Epithelial cell of esophagus (primary cell): Measurements from ENCODE around the gene PRKD3.
A peak's percentile ranks its signal among the peaks of the same experiment; 100 is the strongest.

Source experiments
- DNase-seq: peaks from one replicate; pipeline ENCODE4 v3.0.0; 2010; ENCODE audit warnings: low read depth
- H3K4me3 ChIP-seq: 2 replicates; pipeline ENCODE4 v1.5.1; 2011; ENCODE audit warnings: mild to moderate bottlenecking, low read length, control low read depth
- TF ChIP-seq, protein P1 (sequence below): IDR thresholded peaks from 2 replicates; pipeline ENCODE4 v1.5.1; 2011; ENCODE audit warnings: low read depth, mild to moderate bottlenecking, low read length, control low read depth, inconsistent platforms; ENCODE audit not compliant: insufficient read depth; ENCODE audit errors: missing control alignments

PRKD3 gene

DNA sequence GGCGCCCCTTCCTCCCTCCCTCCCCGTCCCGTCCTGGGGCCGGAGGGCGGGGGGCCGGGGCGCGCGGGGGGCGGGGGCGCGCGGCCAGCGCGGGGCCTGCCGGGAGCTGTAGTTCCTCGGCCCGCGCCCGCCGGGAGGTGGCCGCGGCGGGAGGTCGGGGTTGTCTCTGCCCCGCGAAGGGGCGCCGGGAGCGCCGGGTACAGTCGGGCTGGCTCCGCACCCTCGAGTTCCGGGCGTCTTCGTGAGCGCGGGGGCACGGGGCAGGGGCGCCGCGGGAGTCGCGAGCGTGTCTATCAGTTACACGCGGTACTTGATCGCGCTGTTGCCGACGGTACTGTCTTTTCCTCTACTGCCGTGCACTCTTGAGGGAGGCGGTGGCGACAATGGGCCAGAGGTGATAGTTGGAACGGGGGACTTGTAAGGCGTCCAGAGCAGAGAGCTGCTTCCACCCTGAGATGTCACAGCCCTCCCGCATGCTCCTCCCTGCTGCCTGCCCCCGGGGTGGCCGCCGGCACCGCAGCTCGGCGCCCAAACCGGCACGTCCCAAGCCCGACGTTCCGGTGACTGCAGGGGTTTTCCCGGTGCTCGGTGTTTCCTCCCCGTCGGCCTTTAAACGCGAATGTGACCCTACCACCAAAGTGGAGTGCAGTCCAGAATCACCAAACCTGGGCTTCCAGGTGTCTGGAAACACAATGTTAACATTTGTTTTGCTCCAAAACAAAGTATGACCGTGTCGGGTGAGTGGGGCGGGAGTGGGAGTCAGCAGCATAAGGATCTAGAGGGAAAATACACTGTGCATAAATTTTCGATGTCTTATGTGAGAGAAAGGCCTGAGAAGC, at the start of gene PRKD3:
Gene PRKD3 (minus strand): TSS at position 48 of the 839 bp plus-strand sequence. CDS start 8,309 bp downstream, outside the sequence.
- peak; percentile 46 for DNase-seq
- H3K4me3 ChIP-seq: peak within 1 kb of the TSS; percentile 83
- TF ChIP-seq, protein P1, sequence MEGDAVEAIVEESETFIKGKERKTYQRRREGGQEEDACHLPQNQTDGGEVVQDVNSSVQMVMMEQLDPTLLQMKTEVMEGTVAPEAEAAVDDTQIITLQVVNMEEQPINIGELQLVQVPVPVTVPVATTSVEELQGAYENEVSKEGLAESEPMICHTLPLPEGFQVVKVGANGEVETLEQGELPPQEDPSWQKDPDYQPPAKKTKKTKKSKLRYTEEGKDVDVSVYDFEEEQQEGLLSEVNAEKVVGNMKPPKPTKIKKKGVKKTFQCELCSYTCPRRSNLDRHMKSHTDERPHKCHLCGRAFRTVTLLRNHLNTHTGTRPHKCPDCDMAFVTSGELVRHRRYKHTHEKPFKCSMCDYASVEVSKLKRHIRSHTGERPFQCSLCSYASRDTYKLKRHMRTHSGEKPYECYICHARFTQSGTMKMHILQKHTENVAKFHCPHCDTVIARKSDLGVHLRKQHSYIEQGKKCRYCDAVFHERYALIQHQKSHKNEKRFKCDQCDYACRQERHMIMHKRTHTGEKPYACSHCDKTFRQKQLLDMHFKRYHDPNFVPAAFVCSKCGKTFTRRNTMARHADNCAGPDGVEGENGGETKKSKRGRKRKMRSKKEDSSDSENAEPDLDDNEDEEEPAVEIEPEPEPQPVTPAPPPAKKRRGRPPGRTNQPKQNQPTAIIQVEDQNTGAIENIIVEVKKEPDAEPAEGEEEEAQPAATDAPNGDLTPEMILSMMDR: no peak

DNA sequence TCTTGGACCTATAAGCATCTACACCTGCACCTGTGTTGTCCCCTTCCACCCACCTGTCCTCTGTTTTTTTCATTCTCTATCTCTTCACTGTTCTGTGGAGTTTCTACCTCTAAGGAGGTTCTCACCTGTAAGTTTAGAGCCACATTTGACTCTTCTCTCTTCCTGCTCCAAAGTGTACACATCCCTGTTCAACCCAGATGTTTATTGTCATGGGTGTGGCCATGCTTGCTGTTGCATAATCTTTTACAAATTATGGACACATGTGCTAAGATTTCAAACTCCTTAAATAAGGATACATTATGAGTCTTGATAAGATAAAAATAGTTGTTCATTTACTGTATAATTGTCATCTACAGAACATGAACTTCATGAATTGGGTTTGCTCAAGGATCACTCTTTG, 47.4 kb upstream of the PRKD3 start:
- TF ChIP-seq, protein P1: no peak
- DNase-seq: no peak
- H3K4me3 ChIP-seq: no peak overlapping the region

DNA sequence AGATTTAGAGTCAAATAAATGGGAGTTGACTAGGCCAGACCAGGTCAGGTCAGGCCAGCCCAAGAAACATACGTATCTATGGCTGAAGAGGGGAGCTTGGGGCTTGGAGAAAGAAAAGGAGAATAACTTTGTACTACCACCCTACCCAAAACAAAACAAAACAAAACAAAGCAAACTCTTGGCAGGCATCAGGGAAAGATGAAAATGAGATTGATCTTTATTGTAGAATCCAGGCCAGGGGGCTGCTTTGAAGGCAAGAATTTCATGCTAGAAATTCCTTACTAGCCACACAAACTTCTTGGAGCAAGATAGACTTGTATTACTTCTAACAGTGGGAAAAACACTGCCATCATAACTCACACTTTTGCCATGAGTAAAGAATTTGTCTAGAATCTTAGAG, 46.0 kb upstream of the PRKD3 start:
- TF ChIP-seq, protein P1: no peak
- no peak for DNase-seq
- H3K4me3 ChIP-seq: no peak overlapping the region

DNA sequence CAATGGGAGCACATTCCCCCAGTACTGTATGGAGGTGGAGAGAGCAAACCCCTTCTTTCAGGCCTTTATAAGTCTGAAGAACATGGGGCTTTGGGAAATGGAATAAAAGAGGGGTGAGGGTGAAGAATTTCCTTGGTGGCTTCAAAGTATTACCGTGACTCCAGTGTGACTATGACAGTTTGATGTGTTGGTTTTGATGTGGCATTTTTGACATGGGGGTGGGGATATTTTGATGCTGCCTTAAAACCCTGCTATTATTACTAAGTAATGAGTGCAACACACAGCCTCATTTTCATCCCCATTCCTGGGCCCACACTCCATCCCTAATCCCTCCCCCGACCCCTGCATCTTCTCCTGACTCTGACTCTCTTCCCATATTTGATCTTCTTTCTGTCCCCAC, 43.4 kb upstream of the PRKD3 start:
- no peak for DNase-seq
- TF ChIP-seq, protein P1: no peak
- H3K4me3 ChIP-seq: no peak overlapping the region

DNA sequence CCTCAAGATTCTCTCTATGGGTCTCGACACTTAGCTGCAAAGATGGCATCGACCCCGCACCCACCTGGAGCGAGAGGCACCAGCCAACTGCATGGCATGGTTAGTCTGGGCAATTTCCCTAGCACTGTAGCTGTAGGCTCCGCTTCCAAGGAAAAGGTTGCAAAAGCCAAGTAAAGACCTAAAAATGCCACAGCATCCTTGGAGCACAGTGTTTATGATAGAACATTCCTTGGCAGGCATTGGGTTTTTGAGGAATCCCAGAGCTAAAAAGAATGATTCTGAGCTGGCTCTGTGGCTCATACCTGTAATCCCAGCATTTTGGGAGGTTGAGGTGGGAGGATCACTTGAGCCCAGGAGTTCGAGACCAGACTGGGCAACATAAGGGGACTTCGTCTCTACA, 42.7 kb upstream of the PRKD3 start:
- TF ChIP-seq, protein P1: no peak
- DNase-seq: no peak
- no peak overlapping the region for H3K4me3 ChIP-seq

DNA sequence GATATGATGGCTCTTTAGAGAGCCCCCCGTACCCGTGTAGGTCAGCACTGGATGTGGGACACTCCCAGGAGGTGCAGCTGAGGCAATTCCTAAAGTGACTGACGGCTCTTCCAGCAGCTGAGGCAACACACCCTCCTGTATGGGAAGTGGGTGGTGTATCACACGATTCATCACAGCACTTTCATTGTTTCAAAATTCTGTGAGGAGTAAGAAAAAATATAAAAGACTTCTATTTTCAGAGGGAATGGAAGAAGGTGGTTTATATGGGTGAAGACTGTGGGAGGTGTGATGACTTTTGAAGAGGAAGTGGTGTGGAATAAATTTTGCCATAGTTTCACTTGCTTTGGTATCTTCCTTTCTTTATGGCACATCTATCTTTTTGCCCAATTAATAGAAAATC, 42.1 kb upstream of the PRKD3 start:
- H3K4me3 ChIP-seq: no peak overlapping the region
- DNase-seq: peak; percentile 31
- TF ChIP-seq, protein P1: no peak

DNA sequence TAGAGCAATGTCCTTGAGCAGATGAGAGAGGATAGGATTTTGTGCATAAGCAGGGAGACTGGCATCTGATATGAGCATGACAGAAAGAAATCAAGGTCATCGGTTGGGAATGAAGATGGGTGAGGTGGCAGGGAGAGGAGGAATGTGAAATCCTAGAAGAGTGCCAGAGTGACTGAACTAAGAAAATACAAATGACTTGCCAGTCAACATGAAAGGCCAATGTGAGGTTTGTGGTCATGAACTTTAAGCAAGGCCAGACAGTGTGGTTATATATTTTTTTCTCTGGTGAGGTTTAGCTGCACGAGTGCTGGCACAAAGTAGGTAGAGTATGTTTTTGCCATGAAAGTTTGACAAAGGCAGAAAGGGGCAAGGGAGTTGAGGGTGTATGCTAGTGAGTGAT, 41.0 kb upstream of the PRKD3 start:
- H3K4me3 ChIP-seq: no peak overlapping the region
- peak; percentile 35 for DNase-seq
- TF ChIP-seq, protein P1: no peak
